CD4-positive, alpha-beta T cell treated with Interleukin-2 at 100 ng/mL for 4 hours (primary cell): ENCODE measurements around the gene CYTH4.

Source experiments
- DNase-seq: peaks from one replicate; pipeline ENCODE4 v3.0.0-alpha.2; 2020; ENCODE audit warnings: low spot score

Gene CYTH4

DNA sequence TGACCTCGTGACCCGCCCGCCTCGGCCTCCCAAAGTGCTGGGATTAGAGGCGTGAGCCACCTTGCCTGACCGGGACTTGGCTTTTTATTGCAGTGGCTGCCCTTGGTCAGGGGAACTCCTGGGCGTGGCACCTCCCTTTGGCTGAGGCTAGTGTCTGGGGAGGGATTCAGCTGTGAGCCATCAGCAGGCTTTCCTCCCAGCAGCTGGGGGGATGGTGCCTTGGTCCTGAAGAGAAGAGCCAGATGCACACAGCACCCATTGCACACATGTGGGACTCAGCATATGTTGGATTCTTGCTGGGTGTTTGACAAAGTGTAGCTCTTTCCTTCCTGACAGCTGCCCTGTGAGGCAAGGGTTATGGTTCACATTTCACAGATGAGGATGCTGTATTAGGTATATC is 8.4 kb downstream of the CYTH4 start:
- no peak for DNase-seq

DNA sequence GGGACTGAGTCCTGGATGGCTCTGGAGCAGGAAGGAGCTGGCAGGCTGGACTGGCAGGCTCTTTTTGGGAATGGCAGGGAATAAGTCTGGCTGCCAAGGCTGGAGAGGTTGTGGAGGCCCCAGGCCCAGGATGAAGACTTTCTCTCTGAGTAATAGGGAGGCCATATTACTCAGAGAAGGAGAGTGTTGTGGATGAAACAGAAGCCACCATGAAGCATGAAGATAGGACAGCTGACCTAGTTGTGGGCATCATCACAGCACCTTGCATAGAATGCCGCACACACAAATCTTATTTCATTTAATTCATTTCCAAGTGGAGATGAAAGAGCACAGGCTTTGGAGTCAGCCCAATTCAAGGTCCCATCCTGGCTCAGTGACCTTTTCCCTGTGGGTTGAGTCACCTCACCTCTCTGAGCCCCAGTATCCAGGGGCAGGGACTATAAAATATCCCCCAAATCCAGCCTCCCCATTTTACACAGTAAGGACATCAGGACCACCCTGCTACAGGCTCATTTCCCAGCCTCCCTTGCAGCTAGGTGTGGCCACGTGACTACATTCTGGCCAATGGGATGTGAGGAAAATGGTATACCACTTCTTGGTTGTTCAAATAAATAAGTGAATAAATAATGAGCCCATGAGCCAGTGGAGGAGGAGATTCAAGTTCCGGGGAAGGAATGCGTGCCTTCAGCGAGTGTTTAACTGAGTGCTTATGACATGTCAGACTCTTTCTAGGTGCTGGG is 9.4 kb downstream of the CYTH4 start:
- DNase-seq = no peak

- DNase-seq = no peak
These were observed 10.3 kb downstream of the CYTH4 start for GRCh38 chr22:37292641-37293040.

DNA sequence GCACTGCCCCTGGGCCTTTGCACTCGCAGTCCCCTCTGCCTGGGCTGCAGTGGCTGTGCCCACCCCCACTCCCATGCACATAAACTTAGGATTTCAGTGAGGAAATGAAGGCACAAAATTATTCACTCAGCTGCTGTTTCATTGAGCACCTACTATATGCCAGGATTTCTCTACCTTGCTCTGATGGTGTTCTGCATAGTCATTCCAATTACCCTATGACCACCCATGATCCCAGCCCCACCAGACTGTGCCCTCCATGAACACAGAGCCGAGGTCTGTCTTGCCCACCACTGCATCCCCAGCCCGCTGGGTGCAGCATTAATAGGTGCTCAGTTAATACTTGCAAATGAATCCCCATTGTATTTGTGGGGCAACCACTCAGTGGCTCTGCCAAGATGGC is 10.9 kb downstream of the CYTH4 start:
- DNase-seq = no peak

DNA sequence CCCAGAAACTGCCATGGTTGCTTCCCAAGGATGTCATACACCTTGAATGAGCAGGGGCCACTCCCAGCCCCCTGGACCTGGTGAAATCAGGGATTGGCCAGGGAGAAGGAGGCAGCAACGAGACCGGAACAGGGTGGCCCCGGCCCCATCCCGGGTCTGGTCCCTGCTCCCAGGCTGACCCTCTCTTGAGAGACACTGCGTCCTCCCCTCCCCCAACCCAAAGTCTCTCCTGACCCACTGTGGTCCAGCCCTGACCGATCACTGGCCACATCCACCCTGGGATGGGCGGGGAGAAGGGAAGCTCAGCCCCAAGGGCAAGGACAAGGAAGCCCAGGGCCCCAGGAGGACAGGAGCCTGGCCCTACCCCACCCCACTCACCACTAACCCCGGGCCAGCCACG is 12.4 kb downstream of the CYTH4 start:
- no peak for DNase-seq

GRCh38 chr22:37295213-37295886 is 13.0 kb downstream of the CYTH4 start:
- DNase-seq = no peak

DNA sequence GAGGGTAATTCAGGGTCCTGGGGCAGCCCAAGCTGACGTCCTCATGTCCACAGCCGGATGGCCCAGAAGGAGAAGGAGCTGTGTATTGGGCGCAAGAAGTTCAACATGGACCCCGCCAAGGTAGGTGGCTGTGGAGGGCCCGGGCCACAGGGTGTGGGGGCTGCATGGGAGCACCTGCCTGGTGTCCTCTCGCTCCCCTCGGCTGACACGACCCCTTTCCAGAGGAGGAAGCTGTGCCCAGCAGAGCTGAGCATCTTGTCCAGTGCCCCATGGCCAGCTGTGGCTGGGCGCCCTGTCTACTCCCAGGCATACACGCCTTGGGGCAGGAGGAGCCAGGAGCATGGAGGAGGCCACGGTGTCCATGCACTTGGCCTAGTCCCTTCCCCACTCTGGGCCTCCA is 13.6 kb downstream of the CYTH4 start:
- DNase-seq = no peak

DNA sequence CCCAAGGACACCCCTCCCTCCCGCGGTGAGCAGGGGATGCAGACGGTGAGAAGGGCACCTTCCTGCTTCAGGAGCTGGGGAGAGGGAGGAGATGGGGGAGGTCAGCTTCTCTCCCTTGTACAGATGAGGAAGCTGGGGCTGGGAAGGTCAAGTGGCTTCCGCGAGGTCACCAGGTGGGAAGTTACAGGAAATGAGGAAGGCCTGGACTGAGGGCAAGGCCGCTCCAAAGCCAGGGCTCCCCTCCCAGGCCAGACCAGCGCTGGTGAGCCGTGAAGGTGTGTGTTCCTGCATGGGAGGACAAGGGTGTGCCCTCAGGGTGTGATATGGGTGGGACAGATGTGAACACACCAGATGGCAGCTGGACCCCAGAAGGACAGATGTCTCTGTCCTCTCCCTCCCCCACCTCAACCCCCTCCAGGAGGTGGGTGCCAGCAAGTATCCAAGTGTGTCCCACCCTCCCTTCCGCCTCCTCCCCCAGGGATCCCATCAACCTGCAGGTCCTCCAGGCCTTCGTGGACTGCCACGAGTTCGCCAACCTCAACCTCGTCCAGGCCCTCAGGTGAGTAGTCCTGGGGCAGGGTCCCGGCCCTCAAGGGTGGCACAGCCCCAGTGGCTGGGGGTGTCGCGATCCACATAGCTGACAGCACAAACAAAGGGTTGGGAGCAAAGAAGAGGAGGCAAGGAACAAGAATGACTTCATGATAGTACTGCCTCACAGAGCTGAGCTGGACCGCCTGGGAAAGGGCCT is 16.6 kb downstream of the CYTH4 start:
- DNase-seq = no peak

- DNase-seq = no peak
These were observed 17.7 kb downstream of the CYTH4 start for GRCh38 chr22:37299969-37300509.

GRCh38 chr22:37300551-37301017 is 18.3 kb downstream of the CYTH4 start:
- peak; percentile 39 for DNase-seq

- no peak for DNase-seq
These were observed 19.0 kb downstream of the CYTH4 start for GRCh38 chr22:37301144-37301830.

GRCh38 chr22:37302674-37303555 is 20.6 kb downstream of the CYTH4 start:
- no peak for DNase-seq

DNA sequence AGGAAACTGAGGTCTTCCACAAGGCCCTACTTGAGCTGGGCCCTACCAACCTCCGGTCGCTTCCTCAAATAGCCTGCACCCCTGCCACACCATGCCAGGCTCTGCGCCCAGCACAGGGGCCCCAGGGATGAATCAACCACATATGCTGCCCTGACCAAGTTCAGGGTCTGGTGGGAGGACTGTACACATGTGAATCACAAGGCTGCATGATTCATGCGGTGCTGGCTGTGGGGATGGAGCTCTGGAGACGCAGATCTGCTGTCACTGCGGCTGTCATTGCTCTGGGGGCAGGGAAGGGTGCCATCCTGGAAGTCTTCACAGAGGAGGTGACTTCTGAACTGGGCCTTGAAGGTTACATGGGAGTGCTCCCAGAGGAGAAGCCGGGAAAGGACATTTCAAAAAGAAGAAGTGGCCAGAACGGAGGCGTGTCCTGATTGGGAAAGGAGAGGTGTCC is 21.5 kb downstream of the CYTH4 start:
- DNase-seq = peak; percentile 65

- DNase-seq = no peak
These were observed 22.5 kb downstream of the CYTH4 start for GRCh38 chr22:37304595-37305343.

DNA sequence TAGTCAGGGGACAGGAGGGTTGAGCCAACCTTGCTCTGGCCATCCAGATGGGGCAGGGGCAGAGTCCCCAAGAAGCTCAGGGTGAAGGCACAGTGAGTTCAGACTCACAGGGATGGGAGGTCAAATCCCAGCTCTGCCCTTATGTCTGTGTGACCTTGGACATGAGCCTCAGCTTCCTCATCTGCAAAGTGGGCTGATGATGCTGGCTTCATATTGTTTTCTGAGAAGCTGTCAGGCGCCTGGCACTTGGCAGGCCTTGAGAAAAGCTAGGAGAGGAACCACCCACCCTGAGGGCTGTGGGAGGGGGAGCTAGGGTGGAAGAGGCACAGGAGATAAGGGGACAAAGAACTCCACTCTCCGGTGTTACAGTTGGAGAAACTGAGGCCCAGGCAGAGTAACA is 23.6 kb downstream of the CYTH4 start:
- DNase-seq = no peak

GRCh38 chr22:37306494-37306829 is 24.2 kb downstream of the CYTH4 start:
- DNase-seq = no peak

- no peak for DNase-seq
These were observed 26.3 kb downstream of the CYTH4 start for GRCh38 chr22:37308385-37309200.

DNA sequence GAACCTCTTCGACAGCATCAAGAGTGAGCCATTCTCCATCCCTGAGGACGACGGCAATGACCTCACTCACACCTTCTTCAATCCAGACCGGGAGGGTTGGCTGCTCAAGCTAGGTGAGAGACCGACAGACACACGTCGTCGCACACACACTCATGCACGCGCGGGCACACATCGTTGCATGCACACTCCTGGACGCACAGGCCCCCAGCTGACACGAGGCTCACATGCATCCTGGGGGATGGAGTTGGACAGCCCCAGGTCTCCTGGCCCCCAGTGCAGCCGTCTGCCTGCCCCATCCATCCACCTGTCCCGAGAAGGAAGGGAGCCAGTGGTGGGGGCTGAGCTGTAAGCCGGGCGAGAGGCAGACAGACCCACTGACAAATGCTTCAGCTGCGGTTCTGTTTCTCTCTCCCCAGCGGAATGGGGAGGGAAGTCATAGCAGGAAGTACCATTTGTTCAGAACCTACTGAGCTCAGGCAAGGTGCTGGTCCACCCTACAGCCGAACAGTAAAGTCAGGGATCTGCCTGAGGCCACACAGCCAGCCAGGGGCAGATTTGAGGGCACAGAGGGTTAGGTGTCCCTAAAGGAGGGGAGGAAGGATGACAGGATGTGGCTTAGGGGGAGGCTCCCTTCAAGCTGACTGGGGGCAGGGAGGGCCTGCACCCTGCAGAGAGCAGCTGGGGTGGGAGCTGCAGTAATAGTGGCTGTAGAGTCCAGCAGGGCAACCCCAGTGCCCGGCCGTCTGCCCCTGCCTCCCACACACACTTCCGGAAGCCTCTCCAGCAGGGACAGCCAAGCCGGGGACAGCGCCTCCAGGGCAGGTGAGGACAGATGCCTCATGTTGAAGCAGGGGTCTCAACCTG is 27.1 kb downstream of the CYTH4 start:
- peak; percentile 61 for DNase-seq
